Measurements from ENCODE around the gene FAM217A. TPM values are rescaled to one million over a fixed set of nuclear protein-coding genes. Genes with fewer than 3 reads are reported as not detected.

Gene FAM217A
- total RNA-seq, 2 experiments from 2014 or later: not detected

DNA sequence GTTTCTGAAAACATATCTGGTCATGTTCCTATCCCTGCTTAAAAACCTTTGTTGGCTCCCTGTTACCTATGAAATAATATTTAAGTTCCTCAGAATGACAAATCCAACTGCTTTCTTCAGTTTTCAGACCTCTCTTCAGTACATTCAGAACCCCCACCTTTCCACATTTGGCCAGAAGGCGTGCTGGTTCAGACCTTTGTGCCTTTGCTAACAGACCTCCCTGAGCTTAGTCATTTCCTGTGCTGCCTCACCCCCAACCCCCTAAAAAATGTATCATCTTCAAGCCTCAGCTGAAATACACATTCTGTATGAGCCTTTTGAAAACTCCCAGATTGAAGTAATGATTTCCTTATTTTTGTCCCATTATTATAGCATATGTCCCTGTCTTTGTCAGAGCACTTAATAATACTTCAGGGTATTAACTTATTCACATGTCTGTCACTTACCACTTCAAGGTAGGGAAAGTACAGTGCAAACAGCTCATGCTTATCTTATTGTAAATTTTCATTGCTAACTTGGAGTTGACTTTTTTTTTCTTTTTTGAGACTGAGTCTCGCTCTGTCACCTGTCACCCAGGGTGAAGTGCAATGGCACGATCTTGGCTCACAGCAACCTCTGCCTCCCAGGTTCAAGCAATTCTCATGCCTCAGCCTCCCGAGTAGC lies 19.7 kb downstream of the FAM217A start:
- Mint-ChIP-seq H3K36me3 (peaks cover 32% of the 10 kb centered on the region), H3K4me3 (peak overlapping the region; percentile 44), H3K27ac (peak overlapping the region; percentile 85), H3K9me3 (no peaks in the 10 kb centered on the region), H3K27me3 (no peaks in the 10 kb centered on the region), H3K4me1 (peaks cover 39% of the 10 kb centered on the region)
- peak; percentile 60 for DNase-seq

DNA sequence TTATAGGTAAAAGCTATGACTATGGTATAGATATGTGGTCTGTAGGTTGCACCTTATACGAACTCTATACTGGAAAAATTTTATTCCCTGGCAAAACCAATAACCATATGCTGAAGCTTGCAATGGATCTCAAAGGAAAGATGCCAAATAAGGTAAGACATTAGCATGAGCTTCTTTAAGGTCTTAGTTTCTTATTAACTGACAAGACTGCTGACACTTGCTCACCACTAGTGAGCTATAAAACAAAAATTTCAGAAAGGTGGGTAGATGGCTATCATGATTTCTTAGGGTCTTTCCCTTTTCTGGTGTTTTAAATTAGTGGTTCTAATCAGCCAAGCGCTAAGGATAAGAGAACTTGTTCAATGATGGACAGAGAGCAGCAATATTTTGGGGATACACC lies 21.9 kb downstream of the FAM217A start:
- Mint-ChIP-seq H3K4me3 (no peak overlapping the region), H3K4me1 (peaks cover 36% of the 10 kb centered on the region), H3K9me3 (no peaks in the 10 kb centered on the region), H3K27ac (peak overlapping the region; percentile 57), H3K36me3 (peaks cover 30% of the 10 kb centered on the region), H3K27me3 (no peaks in the 10 kb centered on the region)
- DNase-seq: no peak

DNA sequence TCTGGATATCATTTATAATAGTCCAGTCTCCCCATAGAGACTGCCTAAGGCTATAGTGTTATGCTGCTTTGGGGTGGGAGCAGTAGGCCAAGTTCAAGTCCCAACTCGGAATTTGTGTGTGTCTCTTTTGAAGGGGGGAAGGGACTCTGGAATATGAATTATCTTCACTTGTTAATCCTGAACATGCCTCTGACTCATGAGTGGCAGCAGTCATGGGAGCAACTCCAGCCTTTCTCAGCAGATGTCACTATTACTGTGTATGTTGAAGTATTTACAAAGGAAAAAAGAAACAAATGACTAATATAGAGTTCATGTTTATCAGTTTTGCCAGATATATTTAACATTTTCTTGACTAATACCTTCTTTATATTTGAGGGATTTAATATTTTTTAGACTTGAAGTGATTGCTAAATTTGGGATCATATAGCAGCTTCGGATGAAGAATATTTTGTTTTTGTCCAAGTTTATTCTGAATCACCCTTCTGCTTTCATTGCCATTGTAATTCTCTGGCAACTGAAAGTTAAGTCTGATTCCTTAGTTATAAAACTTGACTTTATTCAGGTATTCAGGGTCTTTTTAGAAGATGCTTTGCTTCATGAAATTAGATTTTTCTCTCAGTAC lies 23.4 kb downstream of the FAM217A start:
- H3K36me3 Mint-ChIP-seq: peaks cover 26% of the 10 kb centered on the region
- H3K27me3 Mint-ChIP-seq: no peaks in the 10 kb centered on the region
- H3K4me1 Mint-ChIP-seq: peaks cover 33% of the 10 kb centered on the region
- peak overlapping the region; percentile 51 for H3K27ac Mint-ChIP-seq
- H3K9me3 Mint-ChIP-seq: no peaks in the 10 kb centered on the region
- no peak overlapping the region for H3K4me3 Mint-ChIP-seq
- no peak for DNase-seq

DNA sequence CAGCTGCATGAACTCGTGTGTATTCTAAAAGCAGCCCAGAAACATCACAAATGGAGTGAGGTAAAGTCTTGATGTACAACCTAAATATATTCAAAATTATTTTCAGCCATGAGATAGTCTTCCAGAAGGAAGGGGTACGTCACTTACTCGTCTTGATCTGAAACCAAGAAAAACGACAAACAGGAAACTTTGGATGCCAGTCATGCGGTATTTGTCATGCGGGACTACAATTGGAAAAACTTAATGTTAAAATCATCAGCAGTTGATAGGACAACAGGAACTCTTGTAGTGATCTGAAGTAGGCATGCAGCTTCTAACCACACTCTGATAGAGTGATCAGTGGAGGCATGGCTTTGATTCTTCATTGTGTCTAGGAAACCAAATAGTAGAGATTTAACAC lies 29.7 kb downstream of the FAM217A start:
- Mint-ChIP-seq H3K36me3 (peaks cover 21% of the 10 kb centered on the region), H3K27ac (no peak overlapping the region), H3K9me3 (no peaks in the 10 kb centered on the region), H3K4me1 (peaks cover 3% of the 10 kb centered on the region), H3K4me3 (no peak overlapping the region), H3K27me3 (no peaks in the 10 kb centered on the region)
- DNase-seq: no peak

DNA sequence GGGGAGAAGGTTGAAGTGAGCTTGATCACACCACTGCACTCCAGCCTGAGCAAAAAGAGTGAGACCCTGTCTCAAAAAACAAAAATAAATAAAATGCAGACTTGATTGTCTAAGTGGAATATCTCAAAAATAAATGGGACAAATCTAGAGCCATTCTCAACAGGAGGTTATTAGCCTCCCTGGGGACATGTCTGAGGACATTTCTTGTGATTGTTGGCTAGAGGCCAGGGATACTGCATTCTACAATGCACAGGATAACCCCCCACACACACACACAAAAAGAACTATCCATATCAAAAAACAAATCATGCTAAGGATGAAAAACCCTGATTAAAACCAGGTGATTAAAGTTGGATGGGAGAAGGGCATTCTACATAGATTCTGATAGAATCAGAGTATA lies 37.5 kb downstream of the FAM217A start:
- peaks cover 26% of the 10 kb centered on the region for H3K4me1 Mint-ChIP-seq
- no peaks in the 10 kb centered on the region for H3K27me3 Mint-ChIP-seq
- no peak overlapping the region for H3K4me3 Mint-ChIP-seq
- no peak for DNase-seq
- H3K9me3 Mint-ChIP-seq: no peaks in the 10 kb centered on the region
- H3K27ac Mint-ChIP-seq: peak overlapping the region; percentile 25
- H3K36me3 Mint-ChIP-seq: peaks cover 37% of the 10 kb centered on the region

DNA sequence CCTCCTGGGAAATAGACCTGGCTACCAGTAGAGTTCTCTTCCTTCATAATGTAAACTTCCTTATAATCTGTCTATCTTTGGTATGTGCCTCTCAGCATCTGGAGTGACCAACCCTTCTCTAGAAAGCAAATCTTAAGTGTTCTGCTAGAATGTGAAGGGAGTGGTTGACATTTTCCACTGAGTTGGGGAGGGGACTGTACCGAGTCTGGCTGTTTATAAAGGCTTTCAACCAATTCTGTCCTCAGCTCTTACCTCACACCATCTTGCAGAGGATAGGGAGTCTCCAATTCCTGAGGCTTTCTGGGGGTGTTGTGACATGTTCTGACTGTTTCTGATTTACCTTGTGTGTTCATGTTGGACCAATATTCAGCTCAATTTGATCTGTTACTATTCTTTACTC lies 39.6 kb downstream of the FAM217A start:
- Mint-ChIP-seq H3K4me1 (peaks cover 34% of the 10 kb centered on the region), H3K27ac (peak overlapping the region; percentile 60), H3K9me3 (no peaks in the 10 kb centered on the region), H3K27me3 (no peaks in the 10 kb centered on the region), H3K36me3 (peaks cover 41% of the 10 kb centered on the region), H3K4me3 (no peak overlapping the region)
- DNase-seq: no peak

DNA sequence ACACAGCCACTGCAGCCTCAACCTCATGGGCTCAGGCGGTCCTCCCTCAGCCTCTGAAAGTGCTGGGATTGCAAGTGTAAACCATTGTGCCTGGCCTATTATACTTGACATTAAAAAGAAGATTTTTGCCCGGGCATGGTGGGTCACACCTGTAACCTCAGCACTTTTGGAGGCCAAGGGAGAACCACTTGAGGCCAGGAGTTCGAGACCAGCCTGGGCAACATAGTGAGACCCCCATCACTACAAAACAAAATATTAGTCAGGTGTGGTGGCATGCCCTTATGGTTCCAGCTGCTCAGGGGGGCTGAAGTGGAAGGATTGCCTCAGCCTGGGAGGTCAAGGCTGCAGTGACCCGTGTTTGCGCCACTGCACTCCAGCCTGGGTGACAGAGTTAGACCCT lies 42.4 kb downstream of the FAM217A start:
- no peak overlapping the region for H3K4me3 Mint-ChIP-seq
- peaks cover 52% of the 10 kb centered on the region for H3K36me3 Mint-ChIP-seq
- H3K27me3 Mint-ChIP-seq: no peaks in the 10 kb centered on the region
- no peaks in the 10 kb centered on the region for H3K9me3 Mint-ChIP-seq
- H3K4me1 Mint-ChIP-seq: peaks cover 51% of the 10 kb centered on the region
- DNase-seq: no peak
- H3K27ac Mint-ChIP-seq: no peak overlapping the region

DNA sequence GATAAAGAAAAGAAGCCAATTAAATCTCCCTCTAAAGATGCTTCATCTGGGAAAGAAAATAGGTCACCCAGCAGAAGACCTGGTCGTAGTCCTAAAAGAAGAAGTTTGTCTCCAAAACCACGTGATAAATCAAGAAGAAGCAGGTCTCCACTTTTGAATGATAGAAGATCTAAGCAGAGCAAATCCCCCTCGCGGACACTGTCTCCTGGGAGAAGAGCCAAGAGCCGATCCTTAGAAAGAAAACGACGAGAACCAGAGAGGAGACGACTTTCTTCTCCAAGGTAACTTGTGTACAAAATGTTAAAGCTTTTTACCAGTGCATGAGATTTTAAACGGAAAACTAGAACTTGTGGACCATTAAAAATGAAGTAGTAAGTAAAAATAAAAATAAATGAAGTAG lies 46.5 kb downstream of the FAM217A start:
- Mint-ChIP-seq H3K27ac (no peak overlapping the region), H3K27me3 (no peaks in the 10 kb centered on the region), H3K9me3 (peaks cover 2% of the 10 kb centered on the region), H3K36me3 (peaks cover 57% of the 10 kb centered on the region), H3K4me1 (peaks cover 68% of the 10 kb centered on the region), H3K4me3 (no peak overlapping the region)
- DNase-seq: no peak

DNA sequence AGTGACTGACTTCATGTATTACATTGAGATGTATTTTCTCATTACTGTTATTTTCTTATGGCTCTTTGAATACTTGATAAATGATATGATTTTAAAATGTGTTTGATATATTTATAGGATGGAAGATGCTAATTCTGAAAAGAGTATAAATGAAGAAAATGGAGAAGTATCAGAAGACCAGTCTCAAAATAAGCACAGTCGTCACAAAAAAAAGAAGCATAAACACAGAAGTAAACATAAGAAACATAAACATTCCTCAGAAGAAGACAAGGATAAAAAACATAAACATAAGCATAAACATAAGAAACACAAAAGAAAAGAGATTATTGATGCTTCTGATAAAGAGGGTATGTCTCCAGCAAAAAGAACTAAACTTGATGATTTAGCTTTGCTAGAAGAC lies 47.5 kb downstream of the FAM217A start:
- Mint-ChIP-seq H3K9me3 (peaks cover 2% of the 10 kb centered on the region), H3K4me3 (no peak overlapping the region), H3K36me3 (peaks cover 59% of the 10 kb centered on the region), H3K4me1 (peaks cover 67% of the 10 kb centered on the region), H3K27me3 (no peaks in the 10 kb centered on the region), H3K27ac (no peak overlapping the region)
- DNase-seq: no peak

DNA sequence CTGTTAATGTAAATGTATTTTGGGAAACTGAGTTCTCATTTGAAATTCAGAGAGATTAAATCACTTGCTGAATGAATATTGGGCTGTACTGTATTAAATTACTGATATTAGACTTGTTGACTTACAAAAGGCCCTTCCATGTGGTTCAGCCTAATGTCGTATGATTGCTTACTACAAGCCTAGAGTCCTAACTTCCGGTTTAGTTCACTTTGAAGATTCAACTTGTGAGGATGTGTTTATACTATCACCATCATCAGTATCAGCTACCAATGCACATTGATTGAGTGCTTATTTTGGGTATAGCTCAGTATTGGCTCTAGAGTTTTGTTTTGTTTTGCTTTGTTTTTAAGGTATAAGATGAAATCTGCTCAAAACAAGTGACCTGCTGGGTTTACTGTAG lies 48.3 kb downstream of the FAM217A start:
- peak overlapping the region; percentile 35 for H3K27ac Mint-ChIP-seq
- peaks cover 58% of the 10 kb centered on the region for H3K36me3 Mint-ChIP-seq
- H3K9me3 Mint-ChIP-seq: peaks cover 2% of the 10 kb centered on the region
- no peak for DNase-seq
- H3K4me1 Mint-ChIP-seq: peaks cover 62% of the 10 kb centered on the region
- H3K27me3 Mint-ChIP-seq: no peaks in the 10 kb centered on the region
- H3K4me3 Mint-ChIP-seq: no peak overlapping the region

DNA sequence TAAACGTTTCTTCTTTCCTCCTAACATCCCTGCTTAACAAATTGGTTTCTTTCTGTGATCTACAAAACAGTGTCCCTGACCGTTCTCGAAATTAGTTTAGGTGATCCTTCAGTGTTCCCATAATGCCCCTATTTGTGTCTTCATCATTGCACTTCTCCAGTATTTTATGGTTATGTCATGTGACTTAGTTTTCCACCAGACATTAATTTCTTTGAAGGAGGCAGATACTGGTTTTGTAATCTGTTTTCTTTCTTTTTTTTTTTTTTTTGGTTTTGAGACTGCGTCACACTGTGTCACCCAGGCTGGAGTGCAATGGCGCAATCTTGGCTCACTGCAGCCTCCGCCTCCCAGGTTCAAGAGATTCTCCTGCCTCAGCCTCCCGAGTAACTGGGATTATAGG lies 49.2 kb downstream of the FAM217A start:
- H3K4me3 Mint-ChIP-seq: no peak overlapping the region
- H3K27me3 Mint-ChIP-seq: no peaks in the 10 kb centered on the region
- peaks cover 2% of the 10 kb centered on the region for H3K9me3 Mint-ChIP-seq
- H3K27ac Mint-ChIP-seq: no peak overlapping the region
- no peak for DNase-seq
- H3K4me1 Mint-ChIP-seq: peaks cover 64% of the 10 kb centered on the region
- H3K36me3 Mint-ChIP-seq: peaks cover 59% of the 10 kb centered on the region

DNA sequence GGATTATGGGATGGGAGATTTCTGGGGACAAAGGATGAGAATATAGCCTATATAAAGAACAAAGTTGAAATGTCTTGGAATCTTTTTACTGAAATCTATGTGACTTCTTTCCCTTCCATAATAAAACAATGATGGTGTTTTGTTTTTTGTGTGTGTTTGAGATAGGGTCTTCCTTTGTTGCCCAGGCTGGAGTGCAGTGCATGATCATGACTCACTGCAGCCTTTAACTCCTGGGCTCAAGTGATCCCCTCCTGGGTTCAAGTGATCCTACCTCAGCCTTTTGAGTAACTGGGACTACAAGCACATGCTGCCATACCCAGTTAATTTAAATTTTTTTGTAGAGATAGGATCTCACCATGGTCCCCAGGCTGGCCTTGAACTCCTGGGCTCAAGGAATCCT lies 50.9 kb downstream of the FAM217A start:
- H3K36me3 Mint-ChIP-seq: peaks cover 65% of the 10 kb centered on the region
- peaks cover 69% of the 10 kb centered on the region for H3K4me1 Mint-ChIP-seq
- DNase-seq: no peak
- no peak overlapping the region for H3K4me3 Mint-ChIP-seq
- H3K27ac Mint-ChIP-seq: no peak overlapping the region
- H3K27me3 Mint-ChIP-seq: no peaks in the 10 kb centered on the region
- peaks cover 2% of the 10 kb centered on the region for H3K9me3 Mint-ChIP-seq

DNA sequence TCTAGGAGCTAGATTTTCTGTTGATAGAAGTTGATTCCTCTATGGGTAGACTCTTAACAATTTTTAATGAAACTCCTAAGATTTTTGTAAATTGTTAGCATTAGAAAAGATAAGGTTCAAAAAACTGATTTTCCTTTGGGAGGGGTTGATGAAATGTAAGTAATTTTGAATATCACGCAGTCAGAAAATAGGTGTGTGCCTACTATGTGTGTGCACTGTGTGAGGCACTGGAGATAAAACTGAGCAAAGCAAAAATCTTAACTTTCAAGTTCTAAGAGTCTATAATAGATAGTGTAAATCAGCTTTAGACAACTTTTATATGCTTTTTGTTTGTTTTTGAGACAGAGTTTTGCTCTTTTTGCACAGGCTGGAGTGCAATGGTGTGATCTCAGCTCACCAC lies 53.3 kb downstream of the FAM217A start:
- no peak overlapping the region for H3K27ac Mint-ChIP-seq
- no peak for DNase-seq
- H3K9me3 Mint-ChIP-seq: peaks cover 2% of the 10 kb centered on the region
- H3K27me3 Mint-ChIP-seq: no peaks in the 10 kb centered on the region
- peaks cover 53% of the 10 kb centered on the region for H3K4me1 Mint-ChIP-seq
- H3K4me3 Mint-ChIP-seq: no peak overlapping the region
- peaks cover 62% of the 10 kb centered on the region for H3K36me3 Mint-ChIP-seq

DNA sequence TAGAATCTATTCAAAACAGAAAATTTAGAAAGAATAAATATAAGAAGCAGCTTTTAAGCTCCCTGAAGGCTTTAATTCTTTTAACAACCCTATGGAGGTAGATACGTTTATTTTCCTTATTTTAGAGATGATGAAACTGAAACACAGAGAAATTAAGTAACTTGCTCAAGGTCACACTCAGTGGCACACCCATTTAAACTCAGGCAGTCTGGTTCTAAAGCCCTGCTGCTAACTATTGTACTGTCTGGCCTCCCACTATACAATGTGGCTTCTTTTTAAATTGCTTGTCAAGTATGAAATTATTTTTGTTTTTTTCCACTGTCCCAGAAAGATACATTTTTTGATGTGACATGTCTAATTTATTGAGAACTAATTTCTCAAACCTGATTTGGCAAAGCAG lies 55.7 kb downstream of the FAM217A start:
- no peak for DNase-seq
- H3K27me3 Mint-ChIP-seq: no peaks in the 10 kb centered on the region
- peak overlapping the region; percentile 74 for H3K27ac Mint-ChIP-seq
- peaks cover 45% of the 10 kb centered on the region for H3K36me3 Mint-ChIP-seq
- H3K4me1 Mint-ChIP-seq: peaks cover 45% of the 10 kb centered on the region
- no peaks in the 10 kb centered on the region for H3K9me3 Mint-ChIP-seq
- H3K4me3 Mint-ChIP-seq: peak overlapping the region; percentile 93

DNA sequence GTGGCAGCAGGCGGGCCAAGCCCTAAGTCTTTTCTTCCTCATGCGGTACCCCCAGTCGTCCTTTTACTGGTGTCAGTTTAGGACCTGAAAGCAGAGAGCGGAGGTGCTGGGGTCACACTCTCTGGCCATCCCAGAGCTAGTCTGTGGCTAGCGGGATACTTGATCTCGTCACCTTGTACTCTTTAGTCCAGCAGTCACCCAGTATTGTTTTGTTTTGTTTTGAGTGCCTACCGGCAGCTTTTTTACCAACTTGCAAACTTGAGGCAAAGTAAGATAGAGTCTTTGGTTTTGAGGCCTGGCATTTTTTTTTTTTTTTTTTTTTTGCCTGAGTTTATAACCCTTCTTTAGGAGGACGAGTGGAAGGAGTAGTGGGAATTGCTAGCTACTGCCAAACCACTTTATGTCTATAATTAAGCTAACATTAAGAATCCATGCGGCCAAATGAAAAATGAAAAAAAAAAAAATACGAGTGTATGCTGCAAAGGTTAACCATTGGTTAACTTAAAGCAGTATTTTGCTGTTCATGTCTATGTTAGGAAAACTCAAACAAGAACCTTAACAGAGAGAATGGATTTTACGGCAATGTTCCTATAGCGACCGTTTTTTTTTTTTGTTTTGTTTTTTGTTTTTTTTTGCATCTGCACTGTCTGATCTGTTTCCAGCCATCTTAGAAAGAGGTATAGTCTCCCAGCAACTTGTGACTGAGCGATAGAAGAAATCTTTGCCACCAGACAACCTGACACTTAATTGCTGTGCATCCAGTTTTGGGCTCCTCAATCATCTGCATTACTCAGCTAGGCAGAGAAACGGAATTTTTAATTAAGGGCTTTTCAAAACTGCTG lies 56.9 kb downstream of the FAM217A start:
- Mint-ChIP-seq H3K27me3 (no peaks in the 10 kb centered on the region), H3K9me3 (no peaks in the 10 kb centered on the region), H3K27ac (peak overlapping the region; percentile 98), H3K4me3 (peak overlapping the region; percentile 93), H3K36me3 (peaks cover 40% of the 10 kb centered on the region), H3K4me1 (peaks cover 48% of the 10 kb centered on the region)
- DNase-seq: no peak

Measured in activated naive CD8-positive, alpha-beta T cell treated with anti-CD3 and anti-CD28 coated beads for 36 hours (primary cell).